Measurements from ENCODE around the gene NOTCH3. TPM values are rescaled to one million over a fixed set of nuclear protein-coding genes. Genes with fewer than 3 reads are reported as not detected.

The NOTCH3 gene
- total RNA-seq, 1 experiment from 2014 or later = 39.4 TPM

- Histone ChIP-seq H3K9ac (ENCODE audit: low read length) (no peak overlapping the region), H3K4me2 (ENCODE audit: low read length) (0 out of 2 replicates have a peak overlapping the region, but pooled peaks have one; percentile 91), H3K79me2 (ENCODE audit: insufficient read depth, low read length) (no peaks in the 10 kb centered on the region), H3K36me3 (ENCODE audit: control insufficient read depth in 1 of 2, insufficient read depth in 2 of 2, low read length in 2 of 2) (peaks cover 0 to 3% of the 10 kb centered on the region in 2 experiments; a peak in 2 of 4 replicates), H3K4me3 (replicated peaks in 1 of 2; ENCODE audit: low read depth in 1 of 2, low read length in 2 of 2) (no peak overlapping the region), H3K9me2 (ENCODE audit: insufficient read depth) (no peaks in the 10 kb centered on the region), H3K27me3 (ENCODE audit: insufficient read depth, low read length) (no peaks in the 10 kb centered on the region), H3K27ac (ENCODE audit: low read depth, low read length) (no peak overlapping the region), H2AFZ (ENCODE audit: low read depth, low read length, poor library complexity, severe bottlenecking) (no peak overlapping the region), H4K20me1 (ENCODE audit: insufficient read depth) (no peaks in the 10 kb centered on the region), H3K9me3 (ENCODE audit: control insufficient read depth in 1 of 2, insufficient read depth in 1 of 2, low read depth in 1 of 2, low read length in 2 of 2) (no peaks in the 10 kb centered on the region), H3K4me1 (ENCODE audit: control insufficient read depth in 1 of 2, insufficient read depth in 2 of 2, low read length in 2 of 2) (peaks cover 24 to 45% of the 10 kb centered on the region in 2 experiments)
- ChIA-PET RAD21 (ENCODE audit: low non-redundant PET in 1 of 2, low total read pairs in 2 of 2, uncharacterized antibody in 2 of 2, unreplicated experiment in 2 of 2) (interaction anchor here in 1 of 2 experiments (0.6 kb wide), 1 partner anchor 56 kb away, joined by 3 read pairs; no protein-coding TSS in a partner anchor), POLR2A (no interaction called here), CTCF (no interaction called here)
- TSS peak; percentile 56 for BruUV-seq (replicated peaks)
- TF ChIP-seq POLR2A (IDR thresholded peaks at IDR 0.05; ENCODE audit: borderline replicate concordance, extremely low read depth, insufficient read depth, insufficient read length) (no peak), ZBTB33 (IDR thresholded peaks at IDR 0.05; ENCODE audit: extremely low read depth, insufficient replicate concordance, low read length) (no peak), EGR1 (IDR thresholded peaks at IDR 0.05; ENCODE audit: low read depth) (no peak), EZH2 (IDR thresholded peaks at IDR 0.05) (no peak), REST (IDR thresholded peaks at IDR 0.05; ENCODE audit: low read depth) (no peak), TCF7L2 (IDR thresholded peaks at IDR 0.05; ENCODE audit: borderline replicate concordance, extremely low read depth, insufficient read depth, insufficient read length) (no peak), ELF1 (IDR thresholded peaks at IDR 0.05; ENCODE audit: borderline replicate concordance, low read depth) (no peak), YY1 (IDR thresholded peaks at IDR 0.05; ENCODE audit: extremely low read depth, insufficient replicate concordance, low read depth, low read length) (no peak), ZFX (IDR thresholded peaks at IDR 0.05) (no peak), CEBPB (IDR thresholded peaks at IDR 0.05; ENCODE audit: low read depth) (no peak)
- intact Hi-C loops (cut with micrococcal nuclease) = no loop called here
- ATAC-seq (no peak), DNase-seq (ENCODE audit: low read depth, low spot score) (no peak)
Measured at GRCh38 chr19:15198951-15199660, 1.7 kb downstream of the NOTCH3 start.
